ENCODE data around the gene EPS8L3.

The EPS8L3 gene

GRCh38 chr1:109764561-109765482 lies 1.1 kb upstream of the EPS8L3 start:
- Histone ChIP-seq H3K9ac (no peak overlapping the region), H3K36me3 (ENCODE audit: control insufficient read depth, insufficient read depth, low read length) (no peaks in the 10 kb centered on the region), H3K4me2 (ENCODE audit: low read length) (no peak overlapping the region), H3K4me3 (ENCODE audit: low read depth, low read length) (no peak overlapping the region), H3K79me2 (no peaks in the 10 kb centered on the region), H3K27ac (no peak overlapping the region), H2AFZ (no peak overlapping the region), H3K9me3 (ENCODE audit: control insufficient read depth, low read length) (no peaks in the 10 kb centered on the region), H3K4me1 (no peaks in the 10 kb centered on the region), H3K27me3 (ENCODE audit: control insufficient read depth, insufficient read depth, low read length) (no peaks in the 10 kb centered on the region)
- no peak for TF ChIP-seq CTCF (IDR thresholded peaks at IDR 0.05)

- Histone ChIP-seq H3K4me1 (no peaks in the 10 kb centered on the region), H2AFZ (no peak overlapping the region), H3K27ac (no peak overlapping the region), H3K9me3 (ENCODE audit: control insufficient read depth, low read length) (no peaks in the 10 kb centered on the region), H3K79me2 (no peaks in the 10 kb centered on the region), H3K9ac (no peak overlapping the region), H3K27me3 (ENCODE audit: control insufficient read depth, insufficient read depth, low read length) (no peaks in the 10 kb centered on the region), H3K4me3 (ENCODE audit: low read depth, low read length) (no peak overlapping the region), H3K4me2 (ENCODE audit: low read length) (no peak overlapping the region), H3K36me3 (ENCODE audit: control insufficient read depth, insufficient read depth, low read length) (no peaks in the 10 kb centered on the region)
- no peak for TF ChIP-seq CTCF (IDR thresholded peaks at IDR 0.05)
Observed at GRCh38 chr1:109762821-109763645, 690 bp downstream of the EPS8L3 start.

GRCh38 chr1:109762039-109762585 lies 1.6 kb downstream of the EPS8L3 start:
- Histone ChIP-seq H3K27ac (no peak overlapping the region), H3K9ac (no peak overlapping the region), H3K36me3 (ENCODE audit: control insufficient read depth, insufficient read depth, low read length) (no peaks in the 10 kb centered on the region), H2AFZ (no peak overlapping the region), H3K4me3 (ENCODE audit: low read depth, low read length) (no peak overlapping the region), H3K9me3 (ENCODE audit: control insufficient read depth, low read length) (no peaks in the 10 kb centered on the region), H3K4me2 (ENCODE audit: low read length) (no peak overlapping the region), H3K4me1 (no peaks in the 10 kb centered on the region), H3K27me3 (ENCODE audit: control insufficient read depth, insufficient read depth, low read length) (no peaks in the 10 kb centered on the region), H3K79me2 (no peaks in the 10 kb centered on the region)
- TF ChIP-seq CTCF (IDR thresholded peaks at IDR 0.05), result no peak

DNA sequence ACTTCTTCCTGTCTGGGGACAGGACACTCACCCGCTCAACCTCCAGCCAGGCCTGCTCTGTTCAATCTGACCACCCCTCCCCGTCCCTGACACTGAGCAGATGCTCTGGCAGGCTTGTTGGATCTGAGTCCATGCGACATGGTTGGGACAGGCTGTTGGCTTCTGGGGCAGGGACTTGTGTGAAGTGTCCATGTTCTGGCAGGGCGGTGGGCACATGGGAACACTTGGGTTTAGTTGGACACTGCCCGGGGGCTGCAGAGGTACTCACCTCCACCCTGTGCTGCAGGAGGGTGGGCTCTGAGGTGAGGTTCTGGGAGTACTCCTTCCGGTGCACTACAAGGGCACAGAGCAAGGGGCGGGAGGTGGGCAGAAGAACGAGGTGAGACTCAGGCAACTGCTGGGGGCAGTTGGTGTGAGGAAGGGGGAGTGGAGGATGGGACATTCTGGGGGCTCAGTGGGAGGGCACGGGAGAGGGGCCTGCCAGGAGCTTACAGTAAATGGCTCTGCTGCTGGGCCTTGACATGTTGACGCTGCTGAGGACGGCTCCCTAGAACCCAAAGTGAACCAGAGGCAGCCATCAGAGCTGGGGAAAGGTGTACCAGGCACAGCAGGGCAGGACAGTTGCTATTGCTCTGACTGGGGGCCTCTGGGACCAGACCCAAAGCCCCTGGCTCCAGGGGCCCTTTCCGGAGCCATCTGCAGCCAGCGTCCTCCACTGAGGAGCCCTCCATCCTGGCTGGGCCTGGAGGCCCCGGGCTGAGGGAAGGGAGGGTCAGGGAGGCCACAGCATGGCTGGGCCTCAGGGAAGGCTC lies 2.3 kb downstream of the EPS8L3 start:
- Histone ChIP-seq H3K9ac (no peak overlapping the region), H3K27me3 (ENCODE audit: control insufficient read depth, insufficient read depth, low read length) (no peaks in the 10 kb centered on the region), H3K27ac (no peak overlapping the region), H3K4me1 (no peaks in the 10 kb centered on the region), H3K9me3 (ENCODE audit: control insufficient read depth, low read length) (no peaks in the 10 kb centered on the region), H3K36me3 (ENCODE audit: control insufficient read depth, insufficient read depth, low read length) (no peaks in the 10 kb centered on the region), H3K79me2 (no peaks in the 10 kb centered on the region), H3K4me2 (ENCODE audit: low read length) (no peak overlapping the region), H2AFZ (no peak overlapping the region), H3K4me3 (ENCODE audit: low read depth, low read length) (no peak overlapping the region)
- TF ChIP-seq CTCF (IDR thresholded peaks at IDR 0.05), result no peak
